PC-3 (cell line): ENCODE results near the gene PARP12. TPM values are rescaled to one million over a fixed set of nuclear protein-coding genes. Genes with fewer than 3 reads are reported as not detected.

Source experiments
- ATAC-seq: fragments of 200-7000 bp; cut with Tn5 transposase; 2 replicates; pipeline ENCODE4 v1.9.1; 2020; ENCODE audit warnings: mild to moderate bottlenecking, moderate library complexity
- BruUV-seq: library from RNA; stranded (reverse); fragments of 400-500 nt; replicated peaks from 2 replicates; lab custom pipeline; 2021; lab: Mats Ljungman, UMichigan
- CTCF ChIA-PET: fragments of 300-600 bp; sonication (Branson Sonifier 250); formaldehyde crosslinking; loops from one replicate; lab custom pipeline; 2022; ENCODE audit warnings: antibody characterized with exemption; lab: Charles Lee
- POLR2A ChIA-PET: fragments of 300-600 bp; sonication (Branson Sonifier 250); formaldehyde crosslinking; loops from one replicate; lab custom pipeline; 2022; ENCODE audit warnings: antibody characterized with exemption; ENCODE audit not compliant: unreplicated experiment; lab: Charles Lee
- DNase-seq: peaks from one replicate; pipeline ENCODE4 v3.0.0-alpha.2; 2015
- H2AFZ ChIP-seq: fragments of 300-600 bp; sonication (generic); 2 replicates; pipeline ENCODE4 v1.6.0; 2016; ENCODE audit warnings: antibody characterized with exemption, low read length
- H3F3A ChIP-seq: fragments of 300-600 bp; sonication (generic); one replicate; pipeline ENCODE4 v1.6.0; 2017; ENCODE audit warnings: antibody characterized with exemption, low read length, control low read depth, mild to moderate bottlenecking; ENCODE audit not compliant: unreplicated experiment
- H3K27ac ChIP-seq: fragments of 300-600 bp; sonication (generic); 2 replicates; pipeline ENCODE4 v1.5.1; 2016; ENCODE audit warnings: mild to moderate bottlenecking, low read length
- H3K27me3 ChIP-seq: fragments of 300-600 bp; sonication (generic); 2 replicates; pipeline ENCODE4 v1.6.1; 2016; ENCODE audit warnings: low read length, mixed read lengths
- H3K36me3 ChIP-seq: fragments of 300-600 bp; sonication (generic); 2 replicates; pipeline ENCODE4 v1.6.1; 2016; ENCODE audit warnings: low read depth, mixed run types, low read length, mixed read lengths
- H3K4me1 ChIP-seq: fragments of 300-600 bp; sonication (generic); 2 replicates; pipeline ENCODE4 v1.5.1; 2016; ENCODE audit warnings: low read length; ENCODE audit not compliant: insufficient read depth
- H3K4me2 ChIP-seq: fragments of 300-600 bp; sonication (generic); 2 replicates; pipeline ENCODE4 v1.6.0; 2016; ENCODE audit warnings: low read length
- H3K4me3 ChIP-seq: fragments of 300-600 bp; sonication (generic); 2 replicates; pipeline ENCODE4 v1.5.1; 2016; ENCODE audit warnings: mild to moderate bottlenecking, low read length, mixed read lengths
- H3K79me2 ChIP-seq: fragments of 300-600 bp; sonication (generic); 2 replicates; pipeline ENCODE4 v1.6.1; 2017; ENCODE audit warnings: low read length, mixed read lengths
- H3K9ac ChIP-seq: fragments of 300-600 bp; sonication (generic); 2 replicates; pipeline ENCODE4 v1.6.0; 2016; ENCODE audit warnings: mild to moderate bottlenecking, low read length
- H3K9me2 ChIP-seq: fragments of 300-600 bp; sonication (generic); replicated peaks from 2 replicates; pipeline ENCODE4 v1.6.1; 2016; ENCODE audit warnings: mixed run types, low read length, mixed read lengths
- H3K9me3 ChIP-seq: fragments of 300-600 bp; sonication (generic); 2 replicates; pipeline ENCODE4 v1.6.1; 2016; ENCODE audit warnings: low read length, mixed read lengths
- H4K20me1 ChIP-seq: fragments of 300-600 bp; sonication (generic); 2 replicates; pipeline ENCODE4 v1.6.1; 2016; ENCODE audit warnings: low read length, mixed read lengths
- CTCF ChIP-seq: fragments of 300-600 bp; sonication (generic); conservative IDR thresholded peaks from 2 replicates; pipeline ENCODE4 v1.5.1; 2017; ENCODE audit warnings: antibody characterized with exemption, low read depth, mild to moderate bottlenecking, low read length
- EZH2 ChIP-seq: fragments of 300-600 bp; sonication (generic); IDR thresholded peaks from one replicate; pipeline ENCODE4 v1.6.1; 2017; ENCODE audit warnings: antibody characterized with exemption, mild to moderate bottlenecking, low read length; ENCODE audit not compliant: unreplicated experiment
- EZH2phosphoT487 ChIP-seq: fragments of 300-600 bp; sonication (generic); IDR thresholded peaks from 2 replicates; pipeline ENCODE4 v1.6.1; 2018; ENCODE audit warnings: mild to moderate bottlenecking, antibody characterized with exemption, low read length, borderline replicate concordance
- intact Hi-C: fragments of 100-400 bp; cut with micrococcal nuclease; formaldehyde crosslinking; loops from 2 replicates; pipeline ENCODE4 v1.9.0; 2023
- total RNA-seq: library from RNA; depleted of rRNA; stranded (reverse); fragments of >200 nt; gene quantifications from 2 replicates; pipeline ENCODE4 v1.2.3, GENCODE V29; 2014

PARP12 gene
- total RNA-seq, 1 experiment from 2014 or later = 28.1 TPM

- H4K20me1 ChIP-seq = no peaks in the 10 kb centered on the region
- no peaks in the 10 kb centered on the region for H3K9me3 ChIP-seq
- no peak overlapping the region for H3K4me3 ChIP-seq
- H3K9me2 ChIP-seq = no peaks in the 10 kb centered on the region
- no peaks in the 10 kb centered on the region for H3F3A ChIP-seq
- no peak overlapping the region for H2AFZ ChIP-seq
- CTCF ChIA-PET = no interaction called here
- intact Hi-C loops = no loop called here
- POLR2A ChIA-PET = no interaction called here
- no peak for ATAC-seq
- no peaks in the 10 kb centered on the region for H3K79me2 ChIP-seq
- peaks cover 2% of the 10 kb centered on the region; the same call in 1 of the 2 replicates for H3K4me1 ChIP-seq
- no peak overlapping the region for H3K9ac ChIP-seq
- no TSS peak for BruUV-seq
- H3K27ac ChIP-seq = no peak overlapping the region
- no peaks in the 10 kb centered on the region for H3K27me3 ChIP-seq
- H3K36me3 ChIP-seq = peaks cover 3% of the 10 kb centered on the region; the same call in 1 of the 2 replicates
- DNase-seq = no peak
- H3K4me2 ChIP-seq = no peak overlapping the region
- TF ChIP-seq CTCF (no peak), EZH2phosphoT487 (no peak), EZH2 (no peak)
Observed at GRCh38 chr7:140044251-140044650, 18.5 kb downstream of the PARP12 start.

- H3K4me1 ChIP-seq = no peaks in the 10 kb centered on the region
- CTCF ChIA-PET = no interaction called here
- intact Hi-C loops = no loop called here
- H2AFZ ChIP-seq = no peak overlapping the region
- H3K9me3 ChIP-seq = no peaks in the 10 kb centered on the region
- no TSS peak for BruUV-seq
- no peaks in the 10 kb centered on the region for H4K20me1 ChIP-seq
- H3K27ac ChIP-seq = no peak overlapping the region
- H3K4me3 ChIP-seq = no peak overlapping the region
- H3K9me2 ChIP-seq = no peaks in the 10 kb centered on the region
- POLR2A ChIA-PET = no interaction called here
- H3K36me3 ChIP-seq = peaks cover 3% of the 10 kb centered on the region; the same call in 1 of the 2 replicates
- ATAC-seq (no peak), DNase-seq (no peak)
- no peaks in the 10 kb centered on the region for H3F3A ChIP-seq
- no peaks in the 10 kb centered on the region for H3K79me2 ChIP-seq
- no peaks in the 10 kb centered on the region for H3K27me3 ChIP-seq
- no peak overlapping the region for H3K9ac ChIP-seq
- no peak overlapping the region for H3K4me2 ChIP-seq
- TF ChIP-seq EZH2 (no peak), CTCF (no peak)
Observed at GRCh38 chr7:140042386-140042670, 20.4 kb downstream of the PARP12 start.

- Histone ChIP-seq H3K36me3 (peaks cover 3% of the 10 kb centered on the region; the same call in 1 of the 2 replicates), H3K79me2 (no peaks in the 10 kb centered on the region), H3K27ac (no peak overlapping the region), H3K27me3 (no peaks in the 10 kb centered on the region), H3K4me3 (no peak overlapping the region), H2AFZ (no peak overlapping the region), H3K4me1 (0 out of 2 replicates have a peak, but pooled peaks cover under 1% of the 10 kb centered on the region), H3K9me3 (no peaks in the 10 kb centered on the region), H3F3A (no peaks in the 10 kb centered on the region), H3K9ac (no peak overlapping the region), H3K4me2 (no peak overlapping the region), H3K9me2 (no peaks in the 10 kb centered on the region), H4K20me1 (no peaks in the 10 kb centered on the region)
- DNase-seq = no peak
- TF ChIP-seq EZH2phosphoT487 = no peak
- TF ChIP-seq EZH2 = no peak
- TF ChIP-seq CTCF = no peak
- intact Hi-C loops = no loop called here
- no TSS peak for BruUV-seq
- ChIA-PET CTCF (no interaction called here), POLR2A (no interaction called here)
- ATAC-seq = peak; percentile 55
Observed at GRCh38 chr7:140041659-140042385, 20.9 kb downstream of the PARP12 start.
